Measurements from ENCODE around the gene ASPM. TPM values are rescaled to one million over a fixed set of nuclear protein-coding genes. Genes with fewer than 3 reads are reported as not detected.

Gene ASPM
- total and polyA plus RNA-seq, 2 of the 8 experiments (the other 6 are each of a cell fraction or from before 2014, with no cell fraction given): 5.1 to 50.3 TPM

DNA sequence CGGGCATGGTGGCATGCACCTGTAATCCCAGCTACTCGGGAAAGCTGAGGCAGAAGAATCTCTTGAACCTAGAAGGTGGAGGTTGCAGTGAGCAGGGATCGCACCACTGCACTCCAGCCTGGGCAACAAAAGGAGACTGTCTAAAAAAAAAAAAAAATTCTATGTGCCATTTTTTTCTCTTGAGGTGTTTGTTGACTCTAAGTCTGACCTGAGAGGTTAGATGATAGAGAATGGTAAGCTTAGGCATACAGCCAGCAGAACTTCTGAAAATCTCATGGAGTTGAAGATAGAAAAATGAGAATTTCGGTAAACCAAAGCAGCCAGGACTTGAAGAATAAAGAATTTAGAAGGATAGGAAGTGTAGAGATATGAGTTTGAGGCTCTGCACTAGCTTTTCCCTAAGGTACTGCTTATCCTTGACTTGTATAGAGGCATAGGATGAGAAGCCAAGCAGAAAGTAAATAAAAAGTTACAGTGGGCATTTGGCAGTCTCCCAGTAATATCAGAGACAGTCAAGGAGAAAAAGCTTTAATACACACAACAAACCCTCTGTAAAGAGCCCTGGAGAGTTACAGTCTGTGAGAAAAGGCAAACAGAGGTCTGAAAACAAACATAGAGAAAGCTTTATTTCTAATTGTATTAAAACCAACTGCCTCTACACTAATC is 103.7 kb downstream of the ASPM start (continued):
- TF ChIP-seq, protein P1, sequence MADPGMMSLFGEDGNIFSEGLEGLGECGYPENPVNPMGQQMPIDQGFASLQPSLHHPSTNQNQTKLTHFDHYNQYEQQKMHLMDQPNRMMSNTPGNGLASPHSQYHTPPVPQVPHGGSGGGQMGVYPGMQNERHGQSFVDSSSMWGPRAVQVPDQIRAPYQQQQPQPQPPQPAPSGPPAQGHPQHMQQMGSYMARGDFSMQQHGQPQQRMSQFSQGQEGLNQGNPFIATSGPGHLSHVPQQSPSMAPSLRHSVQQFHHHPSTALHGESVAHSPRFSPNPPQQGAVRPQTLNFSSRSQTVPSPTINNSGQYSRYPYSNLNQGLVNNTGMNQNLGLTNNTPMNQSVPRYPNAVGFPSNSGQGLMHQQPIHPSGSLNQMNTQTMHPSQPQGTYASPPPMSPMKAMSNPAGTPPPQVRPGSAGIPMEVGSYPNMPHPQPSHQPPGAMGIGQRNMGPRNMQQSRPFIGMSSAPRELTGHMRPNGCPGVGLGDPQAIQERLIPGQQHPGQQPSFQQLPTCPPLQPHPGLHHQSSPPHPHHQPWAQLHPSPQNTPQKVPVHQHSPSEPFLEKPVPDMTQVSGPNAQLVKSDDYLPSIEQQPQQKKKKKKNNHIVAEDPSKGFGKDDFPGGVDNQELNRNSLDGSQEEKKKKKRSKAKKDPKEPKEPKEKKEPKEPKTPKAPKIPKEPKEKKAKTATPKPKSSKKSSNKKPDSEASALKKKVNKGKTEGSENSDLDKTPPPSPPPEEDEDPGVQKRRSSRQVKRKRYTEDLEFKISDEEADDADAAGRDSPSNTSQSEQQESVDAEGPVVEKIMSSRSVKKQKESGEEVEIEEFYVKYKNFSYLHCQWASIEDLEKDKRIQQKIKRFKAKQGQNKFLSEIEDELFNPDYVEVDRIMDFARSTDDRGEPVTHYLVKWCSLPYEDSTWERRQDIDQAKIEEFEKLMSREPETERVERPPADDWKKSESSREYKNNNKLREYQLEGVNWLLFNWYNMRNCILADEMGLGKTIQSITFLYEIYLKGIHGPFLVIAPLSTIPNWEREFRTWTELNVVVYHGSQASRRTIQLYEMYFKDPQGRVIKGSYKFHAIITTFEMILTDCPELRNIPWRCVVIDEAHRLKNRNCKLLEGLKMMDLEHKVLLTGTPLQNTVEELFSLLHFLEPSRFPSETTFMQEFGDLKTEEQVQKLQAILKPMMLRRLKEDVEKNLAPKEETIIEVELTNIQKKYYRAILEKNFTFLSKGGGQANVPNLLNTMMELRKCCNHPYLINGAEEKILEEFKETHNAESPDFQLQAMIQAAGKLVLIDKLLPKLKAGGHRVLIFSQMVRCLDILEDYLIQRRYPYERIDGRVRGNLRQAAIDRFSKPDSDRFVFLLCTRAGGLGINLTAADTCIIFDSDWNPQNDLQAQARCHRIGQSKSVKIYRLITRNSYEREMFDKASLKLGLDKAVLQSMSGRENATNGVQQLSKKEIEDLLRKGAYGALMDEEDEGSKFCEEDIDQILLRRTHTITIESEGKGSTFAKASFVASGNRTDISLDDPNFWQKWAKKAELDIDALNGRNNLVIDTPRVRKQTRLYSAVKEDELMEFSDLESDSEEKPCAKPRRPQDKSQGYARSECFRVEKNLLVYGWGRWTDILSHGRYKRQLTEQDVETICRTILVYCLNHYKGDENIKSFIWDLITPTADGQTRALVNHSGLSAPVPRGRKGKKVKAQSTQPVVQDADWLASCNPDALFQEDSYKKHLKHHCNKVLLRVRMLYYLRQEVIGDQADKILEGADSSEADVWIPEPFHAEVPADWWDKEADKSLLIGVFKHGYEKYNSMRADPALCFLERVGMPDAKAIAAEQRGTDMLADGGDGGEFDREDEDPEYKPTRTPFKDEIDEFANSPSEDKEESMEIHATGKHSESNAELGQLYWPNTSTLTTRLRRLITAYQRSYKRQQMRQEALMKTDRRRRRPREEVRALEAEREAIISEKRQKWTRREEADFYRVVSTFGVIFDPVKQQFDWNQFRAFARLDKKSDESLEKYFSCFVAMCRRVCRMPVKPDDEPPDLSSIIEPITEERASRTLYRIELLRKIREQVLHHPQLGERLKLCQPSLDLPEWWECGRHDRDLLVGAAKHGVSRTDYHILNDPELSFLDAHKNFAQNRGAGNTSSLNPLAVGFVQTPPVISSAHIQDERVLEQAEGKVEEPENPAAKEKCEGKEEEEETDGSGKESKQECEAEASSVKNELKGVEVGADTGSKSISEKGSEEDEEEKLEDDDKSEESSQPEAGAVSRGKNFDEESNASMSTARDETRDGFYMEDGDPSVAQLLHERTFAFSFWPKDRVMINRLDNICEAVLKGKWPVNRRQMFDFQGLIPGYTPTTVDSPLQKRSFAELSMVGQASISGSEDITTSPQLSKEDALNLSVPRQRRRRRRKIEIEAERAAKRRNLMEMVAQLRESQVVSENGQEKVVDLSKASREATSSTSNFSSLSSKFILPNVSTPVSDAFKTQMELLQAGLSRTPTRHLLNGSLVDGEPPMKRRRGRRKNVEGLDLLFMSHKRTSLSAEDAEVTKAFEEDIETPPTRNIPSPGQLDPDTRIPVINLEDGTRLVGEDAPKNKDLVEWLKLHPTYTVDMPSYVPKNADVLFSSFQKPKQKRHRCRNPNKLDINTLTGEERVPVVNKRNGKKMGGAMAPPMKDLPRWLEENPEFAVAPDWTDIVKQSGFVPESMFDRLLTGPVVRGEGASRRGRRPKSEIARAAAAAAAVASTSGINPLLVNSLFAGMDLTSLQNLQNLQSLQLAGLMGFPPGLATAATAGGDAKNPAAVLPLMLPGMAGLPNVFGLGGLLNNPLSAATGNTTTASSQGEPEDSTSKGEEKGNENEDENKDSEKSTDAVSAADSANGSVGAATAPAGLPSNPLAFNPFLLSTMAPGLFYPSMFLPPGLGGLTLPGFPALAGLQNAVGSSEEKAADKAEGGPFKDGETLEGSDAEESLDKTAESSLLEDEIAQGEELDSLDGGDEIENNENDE (IDR thresholded peaks at IDR 0.05; ENCODE audit: insufficient replicate concordance, low read length): no peak
- no peak for TF ChIP-seq SIN3A (conservative IDR thresholded peaks at IDR 0.05 in 1 of 2, IDR thresholded peaks at IDR 0.05 in 1 of 2; ENCODE audit: low read depth in 1 of 2, low read length in 2 of 2)
- TF ChIP-seq YY1 (IDR thresholded peaks at IDR 0.05; ENCODE audit: low read depth, low read length): no peak
- TF ChIP-seq ASH2L (IDR thresholded peaks at IDR 0.05; ENCODE audit: low read length): no peak
- no peak for TF ChIP-seq CTBP2 (IDR thresholded peaks at IDR 0.05; ENCODE audit: borderline replicate concordance, insufficient read depth, insufficient read length, low read length)
- TF ChIP-seq PHF8 (conservative IDR thresholded peaks at IDR 0.05; ENCODE audit: low read depth, low read length): no peak
- no peak for TF ChIP-seq SUZ12 (IDR thresholded peaks at IDR 0.05; ENCODE audit: low read length)
- no peak for TF ChIP-seq POLR2A (IDR thresholded peaks at IDR 0.05; ENCODE audit: control extremely low read depth in 1 of 2, low read depth in 2 of 2, low read length in 2 of 2)
- TF ChIP-seq, protein P2, sequence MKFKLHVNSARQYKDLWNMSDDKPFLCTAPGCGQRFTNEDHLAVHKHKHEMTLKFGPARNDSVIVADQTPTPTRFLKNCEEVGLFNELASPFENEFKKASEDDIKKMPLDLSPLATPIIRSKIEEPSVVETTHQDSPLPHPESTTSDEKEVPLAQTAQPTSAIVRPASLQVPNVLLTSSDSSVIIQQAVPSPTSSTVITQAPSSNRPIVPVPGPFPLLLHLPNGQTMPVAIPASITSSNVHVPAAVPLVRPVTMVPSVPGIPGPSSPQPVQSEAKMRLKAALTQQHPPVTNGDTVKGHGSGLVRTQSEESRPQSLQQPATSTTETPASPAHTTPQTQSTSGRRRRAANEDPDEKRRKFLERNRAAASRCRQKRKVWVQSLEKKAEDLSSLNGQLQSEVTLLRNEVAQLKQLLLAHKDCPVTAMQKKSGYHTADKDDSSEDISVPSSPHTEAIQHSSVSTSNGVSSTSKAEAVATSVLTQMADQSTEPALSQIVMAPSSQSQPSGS (IDR thresholded peaks at IDR 0.05; ENCODE audit: low read length): no peak

All from H1 (cell line).